Measurements from ENCODE around the gene DLGAP5.

DLGAP5 gene

DNA sequence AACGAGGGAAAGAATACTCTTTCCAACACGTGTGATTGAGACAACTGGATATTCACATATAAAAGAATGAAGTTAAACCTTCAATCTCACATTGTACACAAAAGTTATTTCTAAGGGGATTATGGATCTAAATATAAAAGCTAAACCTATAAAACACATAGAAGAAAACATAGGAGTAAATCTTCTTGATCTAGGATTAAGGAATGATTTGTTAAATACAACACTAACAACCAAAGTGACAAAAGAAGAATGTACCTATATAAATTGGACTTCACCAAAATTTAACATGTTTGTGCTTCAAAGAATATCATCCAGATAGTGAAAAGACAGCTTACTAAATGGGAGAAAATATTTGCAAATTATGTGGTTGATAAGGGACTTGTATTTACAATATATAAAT is 36.9 kb upstream of the DLGAP5 start:
- TF ChIP-seq CTCF (IDR thresholded peaks at IDR 0.05; ENCODE audit: low read depth, low read length, missing control alignments), result no peak
- no peak overlapping the region for H3K4me3 ChIP-seq (replicated peaks; ENCODE audit: low read depth, low read length)
- no peak for DNase-seq (ENCODE audit: extremely low read depth, low read depth)

- no peak for DNase-seq (ENCODE audit: extremely low read depth, low read depth)
- H3K4me3 ChIP-seq (replicated peaks; ENCODE audit: low read depth, low read length), result no peak overlapping the region
- TF ChIP-seq CTCF (IDR thresholded peaks at IDR 0.05; ENCODE audit: low read depth, low read length, missing control alignments), result no peak
Measured at GRCh38 chr14:55223364-55223763, 32.0 kb upstream of the DLGAP5 start.

- no peak overlapping the region for H3K4me3 ChIP-seq (replicated peaks; ENCODE audit: low read depth, low read length)
- DNase-seq (ENCODE audit: extremely low read depth, low read depth), result no peak
- no peak for TF ChIP-seq CTCF (IDR thresholded peaks at IDR 0.05; ENCODE audit: low read depth, low read length, missing control alignments)
Measured at GRCh38 chr14:55221968-55222367, 30.6 kb upstream of the DLGAP5 start.

GRCh38 chr14:55221186-55221585 is 29.8 kb upstream of the DLGAP5 start:
- DNase-seq (ENCODE audit: extremely low read depth, low read depth), result peak; percentile 14
- TF ChIP-seq CTCF (IDR thresholded peaks at IDR 0.05; ENCODE audit: low read depth, low read length, missing control alignments), result no peak
- H3K4me3 ChIP-seq (replicated peaks; ENCODE audit: low read depth, low read length), result no peak overlapping the region

GRCh38 chr14:55220230-55220629 is 28.8 kb upstream of the DLGAP5 start:
- DNase-seq (ENCODE audit: extremely low read depth, low read depth), result no peak
- no peak for TF ChIP-seq CTCF (IDR thresholded peaks at IDR 0.05; ENCODE audit: low read depth, low read length, missing control alignments)
- no peak overlapping the region for H3K4me3 ChIP-seq (replicated peaks; ENCODE audit: low read depth, low read length)

GRCh38 chr14:55212634-55213033 is 21.2 kb upstream of the DLGAP5 start:
- no peak for TF ChIP-seq CTCF (IDR thresholded peaks at IDR 0.05; ENCODE audit: low read depth, low read length, missing control alignments)
- no peak for DNase-seq (ENCODE audit: extremely low read depth, low read depth)
- H3K4me3 ChIP-seq (replicated peaks; ENCODE audit: low read depth, low read length), result no peak overlapping the region

- no peak overlapping the region for H3K4me3 ChIP-seq (replicated peaks; ENCODE audit: low read depth, low read length)
- no peak for TF ChIP-seq CTCF (IDR thresholded peaks at IDR 0.05; ENCODE audit: low read depth, low read length, missing control alignments)
- DNase-seq (ENCODE audit: extremely low read depth, low read depth), result no peak
Measured at GRCh38 chr14:55207832-55208231, 16.4 kb upstream of the DLGAP5 start.
